Panc1 (cell line): ENCODE results near the gene SLC49A3. TPM values are rescaled to one million over a fixed set of nuclear protein-coding genes. Genes with fewer than 3 reads are reported as not detected.

Experiments used
- ATAC-seq: fragments of 200-7000 bp; cut with Tn5 transposase; 2 replicates; pipeline ENCODE4 v1.9.1; 2020; ENCODE audit warnings: mild to moderate bottlenecking, moderate library complexity
- BruUV-seq: library from RNA; stranded (reverse); fragments of 400-500 nt; replicated peaks from 2 replicates; lab custom pipeline; 2021; lab: Mats Ljungman, UMichigan
- CTCF ChIA-PET: fragments of 300-600 bp; sonication (Branson Sonifier 250); formaldehyde crosslinking; loops from one replicate; lab custom pipeline; 2022; ENCODE audit warnings: antibody characterized with exemption; lab: Charles Lee
- POLR2A ChIA-PET: fragments of 300-600 bp; sonication (Branson Sonifier 250); formaldehyde crosslinking; loops from one replicate; lab custom pipeline; 2022; ENCODE audit warnings: antibody characterized with exemption; lab: Charles Lee
- DNase-seq: peaks from one replicate; pipeline ENCODE4 v3.0.0-alpha.2; 2010; ENCODE audit warnings: low read depth, low spot score
- H3K27ac ChIP-seq: 2 replicates; pipeline ENCODE4 v1.5.1; 2011; ENCODE audit warnings: mild to moderate bottlenecking, low read length, inconsistent platforms
- H3K27me3 ChIP-seq: fragments of 200-500 bp; sonication (Bioruptor generic); 2 replicates; pipeline ENCODE4 v1.6.0; 2014; ENCODE audit warnings: low read length, inconsistent platforms; ENCODE audit not compliant: control insufficient read depth, insufficient read depth
- H3K36me3 ChIP-seq: fragments of 200-500 bp; sonication (Bioruptor generic); 2 replicates; pipeline ENCODE4 v1.5.1; 2014; ENCODE audit warnings: inconsistent platforms, mild to moderate bottlenecking, low read length, moderate library complexity; ENCODE audit not compliant: control insufficient read depth, insufficient read depth
- H3K4me1 ChIP-seq: 2 replicates; pipeline ENCODE4 v1.5.1; 2011; ENCODE audit warnings: inconsistent platforms, mild to moderate bottlenecking, low read length, moderate library complexity; ENCODE audit not compliant: control insufficient read depth, insufficient read depth
- H3K4me3 ChIP-seq, 2 experiments: 2 replicates each; pipeline ENCODE4 v1.5.1; 2011 to 2012; ENCODE audit warnings: low read depth in 2 of 2, low read length in 2 of 2, mild to moderate bottlenecking in 2 of 2, inconsistent platforms in 1 of 2, moderate library complexity in 1 of 2
- H3K9me3 ChIP-seq: fragments of 200-500 bp; sonication (Bioruptor generic); 2 replicates; pipeline ENCODE4 v1.5.1; 2014; ENCODE audit warnings: low read depth, mild to moderate bottlenecking, inconsistent platforms, low read length, moderate library complexity; ENCODE audit not compliant: control insufficient read depth, insufficient read depth
- CTCF ChIP-seq: fragments of 450-650 bp; IDR thresholded peaks from 2 replicates; pipeline ENCODE4 v1.5.1; 2017; ENCODE audit warnings: mild to moderate bottlenecking
- POLR2AphosphoS5 ChIP-seq: IDR thresholded peaks from 2 replicates; pipeline ENCODE4 v1.6.1; 2012; ENCODE audit warnings: mild to moderate bottlenecking, low read depth, low read length, moderate library complexity
- SIN3A ChIP-seq: IDR thresholded peaks from 2 replicates; pipeline ENCODE4 v1.6.1; 2012; ENCODE audit warnings: low read depth, mild to moderate bottlenecking, low read length, moderate library complexity, borderline replicate concordance; ENCODE audit not compliant: insufficient read depth
- TCF7L2 ChIP-seq: IDR thresholded peaks from 2 replicates; pipeline ENCODE4 v1.6.1; 2011; ENCODE audit warnings: mild to moderate bottlenecking, low read depth, low read length, inconsistent platforms
- in situ Hi-C: cut with HindIII; loops from 2 replicates; pipeline ENCODE4 v1.10.0; 2016; ENCODE audit warnings: low sequenced_read_pairs, low pct_unique_long_range_greater_than_20kb
- intact Hi-C: fragments of 100-400 bp; cut with micrococcal nuclease; formaldehyde crosslinking; loops from one replicate; pipeline ENCODE4 v1.10.0; 2022; ENCODE audit not compliant: unreplicated experiment
- total RNA-seq: library from RNA; stranded (reverse); gene quantifications from one replicate; pipeline ENCODE4 v1.2.1, GENCODE V29; 2021; ENCODE audit not compliant: unreplicated experiment
- TF ChIP-seq, protein P1 (sequence below), 2 experiments: IDR thresholded peaks; 2 replicates each; pipeline ENCODE4 v1.6.1; 2011 to 2012; ENCODE audit warnings: low read depth in 2 of 2, control low read depth in 1 of 2, low read length in 1 of 2, mild to moderate bottlenecking in 1 of 2, moderate library complexity in 1 of 2; ENCODE audit not compliant: insufficient read depth in 1 of 2

The SLC49A3 gene
- total RNA-seq, 1 experiment from 2014 or later = 0.62 TPM

- ChIA-PET CTCF (no interaction called here), POLR2A (no interaction called here)
- intact Hi-C loops = no loop called here
- in situ Hi-C loops = no loop called here
- BruUV-seq = no TSS peak
- no peaks in the 10 kb centered on the region for H3K36me3 ChIP-seq
- DNase-seq (no peak), ATAC-seq (no peak)
- no peak overlapping the region for H3K4me3 ChIP-seq
- no peaks in the 10 kb centered on the region for H3K4me1 ChIP-seq
- no peak overlapping the region for H3K27ac ChIP-seq
- no peaks in the 10 kb centered on the region for H3K9me3 ChIP-seq
- no peak for TF ChIP-seq SIN3A
- H3K27me3 ChIP-seq = no peaks in the 10 kb centered on the region
Measured at GRCh38 chr4:650951-651883, 37.7 kb downstream of the SLC49A3 start.

DNA sequence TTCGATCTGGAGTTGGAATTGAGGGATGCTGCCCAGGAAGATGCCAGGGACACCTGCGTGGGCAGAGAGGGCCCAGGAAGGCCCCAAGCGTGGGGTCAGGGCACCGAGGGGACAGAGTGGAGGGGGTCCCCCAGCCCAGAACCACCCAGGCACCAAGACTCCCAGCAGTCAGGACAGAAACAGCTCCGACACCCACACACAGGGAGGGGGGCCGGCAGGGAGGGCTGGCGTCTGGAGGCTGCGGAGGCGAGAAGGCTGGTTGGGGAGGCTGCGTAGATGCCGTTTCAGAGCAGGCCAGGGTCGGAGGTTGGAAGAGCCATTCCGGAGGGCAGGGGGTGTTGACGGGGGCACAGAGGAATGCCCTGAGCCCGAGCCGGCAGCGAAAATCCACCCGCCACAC, 38.5 kb downstream of the SLC49A3 start:
- Histone ChIP-seq H3K27ac (no peak overlapping the region), H3K4me1 (no peaks in the 10 kb centered on the region), H3K9me3 (no peaks in the 10 kb centered on the region), H3K36me3 (no peaks in the 10 kb centered on the region), H3K27me3 (no peaks in the 10 kb centered on the region), H3K4me3 (no peak overlapping the region)
- intact Hi-C loops = no loop called here
- POLR2A ChIA-PET = no interaction called here
- BruUV-seq = no TSS peak
- DNase-seq = no peak
- in situ Hi-C loops = no loop called here
- CTCF ChIA-PET = no interaction called here
- ATAC-seq = no peak
- TF ChIP-seq POLR2AphosphoS5 = no peak
- TF ChIP-seq CTCF = no peak
- TF ChIP-seq, protein P1, sequence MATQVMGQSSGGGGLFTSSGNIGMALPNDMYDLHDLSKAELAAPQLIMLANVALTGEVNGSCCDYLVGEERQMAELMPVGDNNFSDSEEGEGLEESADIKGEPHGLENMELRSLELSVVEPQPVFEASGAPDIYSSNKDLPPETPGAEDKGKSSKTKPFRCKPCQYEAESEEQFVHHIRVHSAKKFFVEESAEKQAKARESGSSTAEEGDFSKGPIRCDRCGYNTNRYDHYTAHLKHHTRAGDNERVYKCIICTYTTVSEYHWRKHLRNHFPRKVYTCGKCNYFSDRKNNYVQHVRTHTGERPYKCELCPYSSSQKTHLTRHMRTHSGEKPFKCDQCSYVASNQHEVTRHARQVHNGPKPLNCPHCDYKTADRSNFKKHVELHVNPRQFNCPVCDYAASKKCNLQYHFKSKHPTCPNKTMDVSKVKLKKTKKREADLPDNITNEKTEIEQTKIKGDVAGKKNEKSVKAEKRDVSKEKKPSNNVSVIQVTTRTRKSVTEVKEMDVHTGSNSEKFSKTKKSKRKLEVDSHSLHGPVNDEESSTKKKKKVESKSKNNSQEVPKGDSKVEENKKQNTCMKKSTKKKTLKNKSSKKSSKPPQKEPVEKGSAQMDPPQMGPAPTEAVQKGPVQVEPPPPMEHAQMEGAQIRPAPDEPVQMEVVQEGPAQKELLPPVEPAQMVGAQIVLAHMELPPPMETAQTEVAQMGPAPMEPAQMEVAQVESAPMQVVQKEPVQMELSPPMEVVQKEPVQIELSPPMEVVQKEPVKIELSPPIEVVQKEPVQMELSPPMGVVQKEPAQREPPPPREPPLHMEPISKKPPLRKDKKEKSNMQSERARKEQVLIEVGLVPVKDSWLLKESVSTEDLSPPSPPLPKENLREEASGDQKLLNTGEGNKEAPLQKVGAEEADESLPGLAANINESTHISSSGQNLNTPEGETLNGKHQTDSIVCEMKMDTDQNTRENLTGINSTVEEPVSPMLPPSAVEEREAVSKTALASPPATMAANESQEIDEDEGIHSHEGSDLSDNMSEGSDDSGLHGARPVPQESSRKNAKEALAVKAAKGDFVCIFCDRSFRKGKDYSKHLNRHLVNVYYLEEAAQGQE (IDR thresholded peaks at IDR 0.05; ENCODE audit: insufficient read depth in 1 of 2, low read depth in 2 of 2, low read length in 1 of 2) = no peak

- ATAC-seq (no peak), DNase-seq (no peak)
- BruUV-seq = no TSS peak
- intact Hi-C loops = no loop called here
- H3K27ac ChIP-seq = no peak overlapping the region
- no peaks in the 10 kb centered on the region for H3K36me3 ChIP-seq
- ChIA-PET POLR2A (no interaction called here), CTCF (no interaction called here)
- H3K4me1 ChIP-seq = no peaks in the 10 kb centered on the region
- in situ Hi-C loops = no loop called here
- H3K4me3 ChIP-seq = no peak overlapping the region
- H3K27me3 ChIP-seq = no peaks in the 10 kb centered on the region
- TF ChIP-seq, protein P1 (IDR thresholded peaks at IDR 0.05; ENCODE audit: insufficient read depth in 1 of 2, low read depth in 2 of 2, low read length in 1 of 2) = no peak
- no peak for TF ChIP-seq TCF7L2
- no peak for TF ChIP-seq CTCF
- TF ChIP-seq SIN3A = no peak
- no peak for TF ChIP-seq POLR2AphosphoS5
- H3K9me3 ChIP-seq = no peaks in the 10 kb centered on the region
Measured at GRCh38 chr4:649751-650310, 39.1 kb downstream of the SLC49A3 start.
